GM12878 (cell line): ENCODE data around the gene TTC31. TPM values are rescaled to one million over a fixed set of nuclear protein-coding genes. Genes with fewer than 3 reads are reported as not detected.

Experiments
- ATAC-seq: fragments of 200-7000 bp; cut with Tn5 transposase; 3 replicates; pipeline ENCODE4 v1.9.1; 2020; ENCODE audit warnings: mild to moderate bottlenecking, moderate library complexity
- BruUV-seq: library from RNA; stranded (reverse); fragments of 400-500 nt; replicated peaks from 2 replicates; lab custom pipeline; 2021; lab: Mats Ljungman, UMichigan
- CTCF ChIA-PET: fragments of 300-600 bp; sonication (Branson Sonifier 250); formaldehyde crosslinking; extraction: SDS; loops from one replicate; lab custom pipeline; 2021; ENCODE audit warnings: inconsistent platforms; lab: Yijun Ruan, JAX
- POLR2A ChIA-PET: fragments of 350-600 bp; formaldehyde crosslinking; extraction: SDS; loops from one replicate; lab custom pipeline; 2021; ENCODE audit warnings: inconsistent platforms; lab: Charles Lee
- RAD21 ChIA-PET: fragments of 300-600 bp; sonication (Branson Sonifier 250); formaldehyde crosslinking; loops from one replicate; lab custom pipeline; 2023; ENCODE audit warnings: antibody characterized with exemption; ENCODE audit not compliant: unreplicated experiment; lab: Charles Lee
- SMC1A ChIA-PET: fragments of 300-600 bp; sonication (Branson Sonifier 250); formaldehyde crosslinking; loops from one replicate; lab custom pipeline; 2023; ENCODE audit not compliant: unreplicated experiment, uncharacterized antibody; lab: Charles Lee
- DNase-seq: peaks from one replicate; pipeline ENCODE4 v3.0.0-alpha.2; 2011; ENCODE audit warnings: low read depth, low spot score
- FAIRE-seq: peaks from 3 replicates; lab custom pipeline; 2011; peaks lifted over from hg19 to GRCh38; lab: Jason Lieb, UNC
- H2AFZ ChIP-seq: 2 replicates; pipeline ENCODE4 v1.6.0; 2011; ENCODE audit warnings: low read depth, low read length, control low read depth; ENCODE audit not compliant: control insufficient read depth
- H3K27ac ChIP-seq: 2 replicates; pipeline ENCODE4 v1.5.1; 2011; ENCODE audit warnings: control low read depth; ENCODE audit not compliant: control insufficient read depth, insufficient read depth
- H3K27me3 ChIP-seq, 2 experiments: replicated peaks in 1 of 2; 2 replicates each; pipeline versions ENCODE4 v1.6.0 to v1.6.1; 2011; ENCODE audit warnings: low read length in 1 of 2; ENCODE audit not compliant: control insufficient read depth in 2 of 2, insufficient read depth in 2 of 2
- H3K36me3 ChIP-seq, 2 experiments: 2 replicates each; pipeline ENCODE4 v1.5.1; 2011; ENCODE audit warnings: low read length in 1 of 2; ENCODE audit not compliant: control insufficient read depth in 2 of 2, insufficient read depth in 2 of 2
- H3K4me1 ChIP-seq: 2 replicates; pipeline ENCODE4 v1.6.1; 2011; ENCODE audit warnings: mild to moderate bottlenecking, low read length, moderate library complexity, mixed read lengths; ENCODE audit not compliant: control insufficient read depth, insufficient read depth
- H3K4me2 ChIP-seq: 2 replicates; pipeline ENCODE4 v1.6.0; 2011; ENCODE audit warnings: control low read depth; ENCODE audit not compliant: control insufficient read depth, insufficient read depth
- H3K4me3 ChIP-seq: fragments of 200-600 bp; sonication (generic); 2 replicates; pipeline ENCODE4 v1.5.1; 2016
- H3K79me2 ChIP-seq: 2 replicates; pipeline ENCODE4 v1.6.0; 2011; ENCODE audit warnings: low read length; ENCODE audit not compliant: control insufficient read depth, insufficient read depth
- H3K9ac ChIP-seq: 2 replicates; pipeline ENCODE4 v1.8.0; 2011; ENCODE audit warnings: low read length, control low read depth, mixed read lengths; ENCODE audit not compliant: control insufficient read depth, insufficient read depth
- H3K9me3 ChIP-seq: replicated peaks from 3 replicates; pipeline ENCODE4 v1.5.1; 2011; ENCODE audit warnings: mild to moderate bottlenecking, low read length; ENCODE audit not compliant: control insufficient read depth, insufficient read depth
- H4K20me1 ChIP-seq: 2 replicates; pipeline ENCODE4 v1.6.0; 2011; ENCODE audit not compliant: control insufficient read depth, insufficient read depth
- BACH1 ChIP-seq: fragments of 450-650 bp; IDR thresholded peaks from 2 replicates; pipeline ENCODE4 v1.6.1; 2017; ENCODE audit warnings: mild to moderate bottlenecking, borderline replicate concordance
- CHD1 ChIP-seq: IDR thresholded peaks from 2 replicates; pipeline ENCODE4 v1.6.1; 2012; ENCODE audit warnings: low read depth, low read length, improper control_type of control experiment
- FOXM1 ChIP-seq: IDR thresholded peaks from 2 replicates; pipeline ENCODE4 v1.6.1; 2012; ENCODE audit warnings: low read depth, mild to moderate bottlenecking, inconsistent platforms, low read length, moderate library complexity
- MTA2 ChIP-seq: fragments of 450-650 bp; IDR thresholded peaks from 2 replicates; pipeline ENCODE4 v1.6.1; 2016; ENCODE audit warnings: low read depth, mild to moderate bottlenecking, moderate library complexity
- NR2C2 ChIP-seq: IDR thresholded peaks from 2 replicates; pipeline ENCODE4 v1.6.1; 2011; ENCODE audit warnings: borderline replicate concordance, low read depth; ENCODE audit not compliant: control insufficient read depth, insufficient read length
- POLR2A ChIP-seq: IDR thresholded peaks from 2 replicates; pipeline ENCODE4 v1.6.1; 2011; ENCODE audit warnings: low read depth, mild to moderate bottlenecking, low read length
- POLR2AphosphoS5 ChIP-seq: IDR thresholded peaks from 2 replicates; pipeline ENCODE4 v1.6.1; 2011; ENCODE audit warnings: mild to moderate bottlenecking, low read length, inconsistent platforms
- STAT3 ChIP-seq: IDR thresholded peaks from 2 replicates; pipeline ENCODE4 v1.6.1; 2011; ENCODE audit warnings: low read depth, low read length, improper control_type of control experiment
- TBL1XR1 ChIP-seq: IDR thresholded peaks from 2 replicates; pipeline ENCODE4 v1.6.1; 2012; ENCODE audit warnings: low read depth, low read length, improper control_type of control experiment
- WGBS: methylation state at CpG from one replicate; pipeline ENCODE4 v1.1.6; 2016; ENCODE audit warnings: low lambda C conversion rate; ENCODE audit not compliant: insufficient replicate concordance, insufficient coverage; ENCODE audit errors: missing lambda C conversion rate; 5-methylcytosine and 5-hydroxymethylcytosine counted together
- in situ Hi-C: fragments of 300-500 bp; cut with MboI; formaldehyde crosslinking; loops from 9 replicates; pipeline ENCODE4 v1.14.3; 2018; ENCODE audit warnings: mixed read lengths
- intact Hi-C: fragments of 100-400 bp; cut with micrococcal nuclease; formaldehyde crosslinking; loops from one replicate; pipeline ENCODE4 v1.14.2; 2022; ENCODE audit not compliant: unreplicated experiment
- polyA plus RNA-seq, 11 experiments: library from polyadenylated mRNA; depleted of rRNA in 4 of 11; unstranded in 6 of 11; stranded (reverse) in 5 of 11; fragments of >200 nt; fragmentation: Nextera tagmentation in 4 of 11; fragmentation: Illumina TruSeq in 1 of 11; extraction: Ambion mirVana in 4 of 11; extraction: Trizol in 1 of 11; gene quantifications; 1 replicate in 1 of 11; 2 replicates in 10 of 11; pipeline versions ENCODE4 v1.2.1 to v1.2.3, GENCODE V29; 2011 to 2016; ENCODE audit warnings: inconsistent platforms in 2 of 11, missing spikeins in 2 of 11, low read depth in 1 of 11
- total RNA-seq, 4 experiments: library from RNA; depleted of rRNA in 3 of 4; stranded (reverse); fragments of >200 nt in 3 of 4; fragmentation: Illumina TruSeq in 1 of 4; extraction: Trizol in 1 of 4; gene quantifications; 2 replicates each; pipeline versions ENCODE4 v1.2.1 to v1.2.3, GENCODE V29; 2013 to 2021
- TF ChIP-seq, protein P1 (sequence below): fragments of 450-650 bp; IDR thresholded peaks from 2 replicates; pipeline ENCODE4 v1.6.1; 2017; ENCODE audit warnings: mild to moderate bottlenecking, moderate library complexity

Gene TTC31
- total and polyA plus RNA-seq, 10 of the 15 experiments (the other 5 are each of a cell fraction or from before 2014, with no cell fraction given): 6.5 to 34.9 (median 25.9) TPM

DNA sequence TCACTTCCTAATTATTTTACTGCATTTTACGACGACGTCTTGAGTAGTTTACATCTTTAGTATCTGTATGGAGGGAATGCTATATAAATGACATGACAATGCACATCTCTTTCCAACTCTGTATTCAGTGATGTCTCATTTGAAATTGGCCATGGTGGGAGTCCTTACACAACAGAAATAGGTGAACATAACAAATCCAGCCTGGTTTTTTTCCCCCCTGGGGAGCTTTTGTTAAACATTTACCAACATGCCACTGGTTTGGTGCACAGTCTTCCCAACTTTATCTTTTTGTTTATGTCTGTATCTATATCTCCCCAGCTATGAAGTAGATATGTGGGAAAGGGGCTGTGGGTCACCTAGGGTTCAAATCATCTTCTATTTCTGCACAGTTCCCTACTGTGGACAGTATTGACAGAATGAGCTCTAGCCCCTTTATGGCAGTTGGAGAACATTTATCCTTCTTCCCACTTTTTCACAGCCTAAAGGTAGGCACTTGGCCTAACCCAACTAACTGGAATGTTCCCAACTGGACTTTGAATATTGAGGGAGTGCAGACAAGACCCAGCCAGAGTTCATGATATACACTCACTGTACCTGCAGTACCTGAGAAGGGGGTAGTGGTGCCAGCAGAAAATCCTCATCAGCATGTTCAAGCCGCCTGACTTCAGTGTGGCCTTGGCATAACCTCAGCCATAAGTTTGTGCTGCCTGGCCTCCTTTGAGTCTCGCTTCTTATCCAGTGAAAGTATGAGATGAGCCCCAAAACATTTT, 35.5 kb upstream of the TTC31 start:
- no peaks in the 10 kb centered on the region for H3K36me3 ChIP-seq
- RAD21 ChIA-PET: no interaction called here
- H2AFZ ChIP-seq: no peak overlapping the region
- no peaks in the 10 kb centered on the region for H4K20me1 ChIP-seq
- no peak overlapping the region for H3K4me3 ChIP-seq
- SMC1A ChIA-PET: interaction anchor here (0.8 kb wide), 1 partner anchor 11 kb away, joined by 3 read pairs; no protein-coding TSS in a partner anchor
- ATAC-seq (no peak), DNase-seq (no peak), FAIRE-seq (no peak)
- intact Hi-C loops: no loop called here
- POLR2A ChIA-PET: no interaction called here
- H3K79me2 ChIP-seq: no peaks in the 10 kb centered on the region
- peaks cover 0 to 1% of the 10 kb centered on the region in 2 experiments; a peak in 1 of 4 replicates for H3K27me3 ChIP-seq
- H3K9me3 ChIP-seq: no peaks in the 10 kb centered on the region
- in situ Hi-C loops: no loop called here
- no peak overlapping the region for H3K9ac ChIP-seq
- WGBS: 87% methylated on average over 5 of the region's 5 CpGs
- CTCF ChIA-PET: interaction anchor here (0.9 to 1.1 kb wide), 3 partner anchors 9 to 113 kb away, joined by 3 read pairs; partner anchors contain the start of genes CCDC142 and TTC31
- H3K4me1 ChIP-seq: no peaks in the 10 kb centered on the region
- TF ChIP-seq NR2C2 (no peak), POLR2A (no peak), POLR2AphosphoS5 (no peak)
- no TSS peak for BruUV-seq
- H3K4me2 ChIP-seq: no peak overlapping the region
- no peak overlapping the region for H3K27ac ChIP-seq

DNA sequence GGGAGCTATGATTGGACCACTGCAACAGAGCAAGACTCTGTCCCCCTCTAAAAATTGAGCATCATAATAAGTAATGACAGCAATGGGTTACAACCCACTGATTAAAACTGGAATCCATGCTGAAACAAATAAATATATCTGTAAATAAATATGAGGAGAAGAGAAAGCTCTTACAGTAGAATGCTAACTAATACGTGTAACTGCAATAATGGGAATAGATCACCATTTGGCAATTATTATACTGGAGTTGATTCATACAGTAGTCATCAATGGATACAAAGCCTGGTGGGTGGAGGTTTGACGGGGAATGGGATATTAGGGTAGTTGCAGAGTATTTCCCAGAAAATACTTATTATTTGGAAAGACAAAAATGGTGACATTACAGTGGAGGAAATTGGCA, 34.1 kb upstream of the TTC31 start:
- Histone ChIP-seq H3K4me2 (no peak overlapping the region), H3K4me1 (no peaks in the 10 kb centered on the region), H4K20me1 (no peaks in the 10 kb centered on the region), H3K9ac (no peak overlapping the region), H3K27me3 (no peaks in the 10 kb centered on the region), H3K9me3 (no peaks in the 10 kb centered on the region), H3K4me3 (no peak overlapping the region), H3K36me3 (no peaks in the 10 kb centered on the region), H3K27ac (no peak overlapping the region), H2AFZ (no peak overlapping the region), H3K79me2 (no peaks in the 10 kb centered on the region)
- FAIRE-seq (no peak), DNase-seq (no peak), ATAC-seq (no peak)
- POLR2A ChIA-PET: interaction anchor here (0.5 to 1.0 kb wide), 3 partner anchors 8 to 207 kb away, joined by 3 to 10 read pairs (median 3); no protein-coding TSS in a partner anchor
- WGBS: 89% methylated on average over 2 of the region's 2 CpGs
- no TSS peak for BruUV-seq
- in situ Hi-C loops (no loop called here), intact Hi-C loops (no loop called here)
- CTCF ChIA-PET: no interaction called here
- SMC1A ChIA-PET: interaction anchor here (0.6 kb wide), 1 partner anchor 46 kb away, joined by 3 read pairs; no protein-coding TSS in a partner anchor
- RAD21 ChIA-PET: no interaction called here
- TF ChIP-seq FOXM1: no peak
- TF ChIP-seq MTA2: no peak
- TF ChIP-seq CHD1: no peak
- no peak for TF ChIP-seq BACH1
- no peak for TF ChIP-seq TBL1XR1
- TF ChIP-seq, protein P1, sequence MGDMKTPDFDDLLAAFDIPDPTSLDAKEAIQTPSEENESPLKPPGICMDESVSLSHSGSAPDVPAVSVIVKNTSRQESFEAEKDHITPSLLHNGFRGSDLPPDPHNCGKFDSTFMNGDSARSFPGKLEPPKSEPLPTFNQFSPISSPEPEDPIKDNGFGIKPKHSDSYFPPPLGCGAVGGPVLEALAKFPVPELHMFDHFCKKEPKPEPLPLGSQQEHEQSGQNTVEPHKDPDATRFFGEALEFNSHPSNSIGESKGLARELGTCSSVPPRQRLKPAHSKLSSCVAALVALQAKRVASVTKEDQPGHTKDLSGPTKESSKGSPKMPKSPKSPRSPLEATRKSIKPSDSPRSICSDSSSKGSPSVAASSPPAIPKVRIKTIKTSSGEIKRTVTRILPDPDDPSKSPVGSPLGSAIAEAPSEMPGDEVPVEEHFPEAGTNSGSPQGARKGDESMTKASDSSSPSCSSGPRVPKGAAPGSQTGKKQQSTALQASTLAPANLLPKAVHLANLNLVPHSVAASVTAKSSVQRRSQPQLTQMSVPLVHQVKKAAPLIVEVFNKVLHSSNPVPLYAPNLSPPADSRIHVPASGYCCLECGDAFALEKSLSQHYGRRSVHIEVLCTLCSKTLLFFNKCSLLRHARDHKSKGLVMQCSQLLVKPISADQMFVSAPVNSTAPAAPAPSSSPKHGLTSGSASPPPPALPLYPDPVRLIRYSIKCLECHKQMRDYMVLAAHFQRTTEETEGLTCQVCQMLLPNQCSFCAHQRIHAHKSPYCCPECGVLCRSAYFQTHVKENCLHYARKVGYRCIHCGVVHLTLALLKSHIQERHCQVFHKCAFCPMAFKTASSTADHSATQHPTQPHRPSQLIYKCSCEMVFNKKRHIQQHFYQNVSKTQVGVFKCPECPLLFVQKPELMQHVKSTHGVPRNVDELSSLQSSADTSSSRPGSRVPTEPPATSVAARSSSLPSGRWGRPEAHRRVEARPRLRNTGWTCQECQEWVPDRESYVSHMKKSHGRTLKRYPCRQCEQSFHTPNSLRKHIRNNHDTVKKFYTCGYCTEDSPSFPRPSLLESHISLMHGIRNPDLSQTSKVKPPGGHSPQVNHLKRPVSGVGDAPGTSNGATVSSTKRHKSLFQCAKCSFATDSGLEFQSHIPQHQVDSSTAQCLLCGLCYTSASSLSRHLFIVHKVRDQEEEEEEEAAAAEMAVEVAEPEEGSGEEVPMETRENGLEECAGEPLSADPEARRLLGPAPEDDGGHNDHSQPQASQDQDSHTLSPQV: no peak
- no peak for TF ChIP-seq STAT3
